Caki2 (cell line): ENCODE measurements around the gene SORCS2. TPM values are rescaled to one million over a fixed set of nuclear protein-coding genes. Genes with fewer than 3 reads are reported as not detected.
"Not testable (repeated sequence)": the region's sequence is repeated elsewhere in the genome, so short reads cannot be mapped to it uniquely, and the experiment has no call there.

ENCODE experiments used
- DNase-seq: peaks from one replicate; pipeline ENCODE4 v3.0.0-alpha.2; 2015; ENCODE audit warnings: low read depth
- in situ Hi-C: cut with HindIII; loops from 2 replicates; pipeline ENCODE4 v1.10.0; 2016; ENCODE audit warnings: low sequenced_read_pairs, low pct_unique_long_range_greater_than_20kb, mixed read lengths
- total RNA-seq: library from RNA; depleted of rRNA; stranded (reverse); fragments of >200 nt; shearing (Covaris generic); gene quantifications from 2 replicates; pipeline ENCODE4 v1.2.3, GENCODE V29; 2014; ENCODE audit warnings: low replicate concordance

The SORCS2 gene
- total RNA-seq, 1 experiment from 2014 or later, result 1.4 TPM

DNA sequence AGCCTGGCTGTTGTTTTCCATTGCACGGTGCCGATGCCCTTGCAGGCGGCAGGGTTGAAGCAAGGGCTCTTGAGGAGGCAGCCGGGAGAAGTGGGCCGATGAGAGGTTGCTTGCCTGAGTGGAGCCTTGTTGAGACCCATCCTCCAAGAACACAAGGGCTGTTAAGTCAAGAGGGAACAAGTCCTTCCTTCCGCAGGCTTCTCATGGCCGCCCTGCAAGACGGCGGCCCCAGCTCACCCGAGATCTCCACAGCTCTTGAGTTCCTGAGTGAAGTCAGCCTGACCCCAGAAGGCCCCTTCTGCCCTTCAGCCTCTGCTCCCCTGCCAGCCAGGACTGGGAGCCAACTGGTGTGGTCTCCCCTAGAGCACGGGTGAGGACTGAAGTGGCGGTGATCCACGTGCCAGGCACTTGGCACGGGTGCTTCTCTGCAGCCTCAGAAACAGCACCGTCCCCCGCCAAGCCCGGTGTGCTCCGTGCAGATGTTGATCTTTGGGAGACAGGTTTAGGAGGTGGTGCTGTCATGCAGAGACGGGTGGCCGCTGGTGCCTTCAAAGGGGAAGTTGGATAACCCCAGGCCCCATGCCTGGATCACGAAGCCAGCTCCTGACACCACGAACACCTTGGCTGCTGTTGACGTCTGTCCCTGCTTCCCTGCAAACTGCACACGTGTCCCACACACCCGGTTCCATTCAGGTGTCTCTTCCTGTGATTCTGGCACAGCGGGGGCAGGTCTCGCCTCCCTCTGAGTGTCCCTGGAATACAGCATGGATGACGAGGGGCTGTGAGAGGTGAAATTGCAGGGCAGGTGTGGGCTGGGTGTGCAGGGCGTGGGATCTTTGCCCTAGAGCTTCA, 406.8 kb downstream of the SORCS2 start:
- in situ Hi-C loops, result no loop called here
- no peak for DNase-seq

DNA sequence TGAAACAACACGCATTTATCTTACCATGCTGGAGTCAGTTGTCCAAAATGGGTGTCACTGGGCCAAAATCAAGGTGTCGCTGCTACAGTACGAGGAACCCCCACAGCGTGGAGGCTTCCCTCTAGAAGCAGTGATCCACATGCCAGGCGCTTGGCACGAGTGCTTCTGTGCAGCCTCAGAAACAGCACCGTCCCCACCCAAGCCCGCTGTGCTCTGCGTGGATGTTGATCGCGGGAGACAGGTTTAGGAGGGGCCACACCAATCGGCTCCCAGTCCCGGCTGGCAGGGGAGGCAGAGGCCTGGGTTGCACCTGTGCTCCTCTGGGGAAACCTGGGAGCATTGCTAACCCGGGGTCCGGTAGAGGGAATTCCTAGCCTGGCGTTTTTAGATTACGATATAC, 407.9 kb downstream of the SORCS2 start:
- in situ Hi-C loops, result no loop called here
- no peak for DNase-seq

DNA sequence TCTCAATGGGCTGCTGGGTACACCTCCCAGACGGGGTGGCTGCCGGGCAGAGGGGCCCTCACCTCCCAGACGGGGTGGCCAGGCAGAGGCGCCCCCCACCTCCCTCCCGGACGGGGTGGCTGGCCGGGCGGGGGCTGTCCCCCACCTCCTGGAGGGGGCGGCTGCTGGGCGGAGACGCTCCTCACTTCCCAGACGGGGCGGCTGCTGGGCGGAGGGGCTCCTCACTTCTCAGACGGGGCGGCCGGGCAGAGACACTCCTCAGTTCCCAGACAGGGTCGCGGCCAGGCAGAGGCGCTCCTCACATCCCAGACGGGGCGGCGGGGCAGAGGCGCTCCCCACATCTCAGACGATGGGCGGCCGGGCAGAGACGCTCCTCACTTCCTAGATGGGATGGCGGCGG, 409.8 kb downstream of the SORCS2 start:
- in situ Hi-C loops, DNase-seq: not testable (repeated sequence)

DNA sequence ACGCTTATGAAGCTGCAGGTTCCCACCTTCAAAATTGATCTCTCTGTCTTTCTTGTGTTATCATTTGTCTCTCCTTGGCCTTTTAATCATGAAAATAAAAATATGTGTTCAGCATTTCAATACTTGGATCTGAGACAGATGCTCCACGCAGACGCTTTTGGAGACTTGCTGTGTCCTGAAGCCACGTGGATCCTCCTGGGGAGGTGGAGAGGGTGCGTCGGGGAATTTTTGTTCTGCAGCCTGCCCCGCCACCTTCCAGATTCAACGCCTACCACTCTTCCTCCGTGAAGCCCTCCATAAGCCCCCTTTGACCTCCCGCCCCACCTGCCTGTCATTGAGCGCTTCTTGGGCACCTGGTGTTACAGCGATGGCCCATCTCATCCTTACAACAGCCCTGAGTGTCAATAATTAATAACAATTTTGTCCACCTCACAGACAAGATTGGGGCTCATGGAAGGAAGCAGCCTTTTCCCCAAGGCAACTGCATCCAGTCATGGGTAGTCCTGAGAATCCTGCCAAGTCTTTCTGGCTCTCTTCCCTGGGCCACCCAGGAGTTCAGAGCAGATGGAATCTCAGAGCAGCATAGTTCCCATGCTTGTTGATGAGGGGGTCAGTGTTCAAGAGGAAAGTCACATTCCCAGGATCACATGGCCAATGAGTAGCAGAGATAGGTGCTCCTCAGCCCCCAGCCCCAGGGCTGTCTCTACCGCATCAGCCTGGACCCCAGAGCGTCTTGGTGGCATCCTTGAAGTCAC, 415.0 kb downstream of the SORCS2 start:
- DNase-seq, result no peak
- in situ Hi-C loops, result no loop called here

DNA sequence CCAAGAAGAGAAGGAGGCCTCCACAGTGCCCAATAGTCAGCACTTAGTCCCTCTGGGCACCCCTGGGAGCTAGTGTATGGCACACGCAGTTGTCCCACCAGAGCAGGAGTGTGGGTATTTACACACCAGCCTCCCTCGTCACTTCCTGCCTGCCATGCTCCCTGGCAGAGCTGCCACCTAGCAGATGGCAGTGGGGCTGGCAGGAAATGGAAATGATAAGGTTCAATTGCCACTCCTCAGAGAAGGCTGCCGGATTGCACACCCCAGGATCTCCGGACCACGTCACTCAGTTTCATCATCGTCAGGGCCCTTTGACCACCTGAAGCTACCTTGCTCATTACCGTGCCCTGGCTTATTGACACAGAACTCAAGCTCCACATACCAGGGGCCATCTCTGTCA, 415.7 kb downstream of the SORCS2 start:
- no peak for DNase-seq
- in situ Hi-C loops, result no loop called here

DNA sequence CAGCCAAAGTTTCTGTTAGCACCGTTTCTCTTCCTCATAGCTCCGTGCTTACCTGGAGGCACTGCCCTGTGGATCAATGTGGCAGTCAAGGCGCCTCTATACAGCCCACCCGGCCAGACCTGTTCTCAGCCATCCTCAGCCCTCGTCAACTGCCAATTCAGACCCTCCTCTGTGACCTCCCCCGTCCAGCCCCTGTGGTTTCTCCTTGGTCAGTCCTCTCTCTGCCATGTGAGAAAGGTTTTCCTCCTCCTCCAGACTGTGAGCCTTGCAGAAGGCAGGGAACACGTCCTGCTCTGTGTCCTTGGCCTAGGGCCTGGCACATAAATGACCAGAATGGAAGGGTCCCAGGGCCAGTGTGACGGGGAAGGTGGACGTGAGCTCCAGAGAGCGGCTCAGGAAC, 417.0 kb downstream of the SORCS2 start:
- no peak for DNase-seq
- in situ Hi-C loops, result no loop called here

DNA sequence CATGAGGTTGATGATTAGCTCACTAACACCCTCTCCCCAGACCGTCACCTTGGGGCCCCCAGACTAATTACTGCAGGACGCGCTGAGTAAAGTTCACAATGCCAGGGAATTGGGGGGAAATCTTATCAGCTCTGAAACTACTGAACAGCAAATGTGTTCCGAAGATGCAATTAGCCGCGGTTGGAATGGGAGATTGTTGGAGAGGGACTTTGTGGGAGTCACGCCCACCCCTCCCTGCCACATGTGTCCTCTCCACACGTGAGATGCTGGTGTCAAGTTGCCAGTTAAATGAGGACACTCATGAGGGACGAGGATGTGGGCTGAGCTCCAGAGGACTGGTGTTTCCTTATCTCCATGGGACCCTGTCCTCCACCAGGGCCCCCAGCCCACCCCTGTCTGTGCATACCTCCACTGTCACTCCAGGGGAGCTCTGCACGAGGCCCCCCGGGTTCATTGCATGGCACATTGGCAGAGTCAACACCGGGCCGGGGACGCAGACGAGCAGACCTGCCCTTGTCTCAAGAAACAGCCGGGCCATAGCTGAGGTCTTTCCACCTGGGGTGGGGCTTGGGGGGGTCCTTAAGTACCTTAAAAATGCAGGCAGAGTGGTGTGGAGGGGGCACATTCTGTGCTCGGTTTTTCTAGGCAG, 417.8 kb downstream of the SORCS2 start:
- in situ Hi-C loops, result no loop called here
- DNase-seq, result no peak

DNA sequence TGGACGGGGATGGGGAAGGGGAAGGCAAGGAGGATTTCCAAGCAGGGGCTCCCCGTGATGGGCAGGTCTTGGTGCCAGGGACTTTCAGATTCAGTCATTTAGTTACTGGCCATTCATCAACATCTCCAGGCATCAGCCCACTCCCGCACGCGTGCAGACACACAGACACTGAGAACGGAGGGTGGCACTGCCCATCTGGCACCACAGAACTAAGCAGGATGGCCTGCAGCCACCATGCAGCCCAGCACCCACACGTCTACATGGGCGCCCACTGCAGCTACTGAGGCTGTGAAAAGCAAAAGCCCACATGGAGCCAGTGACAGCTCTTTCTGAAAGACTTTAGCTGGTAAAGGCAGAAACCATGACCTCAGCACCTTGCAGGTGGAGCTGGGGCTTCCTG, 418.5 kb downstream of the SORCS2 start:
- in situ Hi-C loops, result no loop called here
- DNase-seq, result no peak

DNA sequence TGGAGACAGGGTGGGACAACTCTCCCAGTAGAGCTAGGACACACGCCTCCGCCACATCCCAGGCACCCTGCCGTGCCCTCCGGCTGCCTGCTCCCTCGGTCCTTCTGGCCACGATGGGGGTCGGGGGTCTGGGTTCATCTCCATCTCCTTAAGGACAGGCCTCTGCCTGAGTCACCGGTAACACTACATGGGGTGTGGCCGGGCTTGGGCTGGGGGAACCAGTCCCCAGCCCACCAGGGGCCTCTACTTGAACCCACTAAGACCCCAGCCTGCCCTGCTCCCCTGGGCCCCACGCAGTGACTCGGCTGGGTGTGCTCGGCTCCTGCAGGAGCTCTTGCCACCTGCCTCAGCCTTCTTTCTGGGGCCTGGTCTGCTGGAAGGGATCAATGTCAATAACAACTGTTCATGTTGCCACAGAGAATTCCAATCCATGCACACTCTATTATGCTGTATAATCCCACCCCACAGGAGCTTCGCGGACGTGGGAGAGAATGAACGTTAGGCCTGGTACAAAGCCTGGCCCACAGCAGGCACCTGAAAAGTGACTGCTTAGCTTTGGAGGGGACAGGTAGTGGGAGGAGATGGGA, 420.1 kb downstream of the SORCS2 start:
- no peak for DNase-seq
- in situ Hi-C loops, result no loop called here

DNA sequence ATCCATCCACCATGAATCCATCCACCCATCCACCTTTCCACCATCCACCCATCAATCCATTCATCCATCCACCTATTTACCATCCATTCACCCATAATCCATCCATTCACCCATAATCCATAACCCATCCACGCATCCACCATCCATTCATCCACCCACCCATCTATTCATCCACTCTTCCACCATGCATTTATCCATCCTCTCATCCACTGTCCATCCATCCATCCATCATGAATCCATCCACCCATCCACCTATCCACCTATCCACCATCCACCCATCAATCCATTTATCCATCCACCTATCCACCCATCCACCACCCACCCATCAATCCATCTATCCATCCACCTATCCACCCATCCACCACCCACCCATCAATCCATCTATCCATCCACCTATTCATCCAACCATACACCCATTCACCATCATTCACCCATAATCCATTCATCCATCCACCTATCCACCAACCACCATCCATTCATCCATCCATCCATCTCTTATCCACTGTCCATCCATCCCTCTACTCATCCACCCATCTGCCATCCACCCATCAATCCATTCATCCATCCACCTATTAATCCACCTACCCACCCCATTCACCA, 422.1 kb downstream of the SORCS2 start:
- in situ Hi-C loops, result no loop called here
- no peak for DNase-seq

DNA sequence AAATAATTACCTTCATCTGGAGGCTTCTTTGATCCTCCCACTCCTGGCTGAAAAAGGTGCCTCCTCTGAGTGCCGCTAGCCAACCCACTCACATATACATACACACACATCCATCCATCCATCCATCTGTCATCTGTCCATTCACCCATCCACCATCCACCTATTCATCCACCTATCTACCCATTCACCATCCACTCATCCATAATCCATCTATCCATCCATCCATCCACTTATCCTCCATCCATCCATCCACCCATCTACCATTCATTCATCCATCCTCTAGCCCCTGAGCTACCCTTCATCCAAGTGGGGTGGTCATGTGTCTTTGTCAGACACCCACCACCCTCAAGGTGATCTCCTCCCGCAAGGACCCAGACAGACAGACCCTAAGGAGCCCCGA, 423.9 kb downstream of the SORCS2 start:
- no peak for DNase-seq
- in situ Hi-C loops, result no loop called here

DNA sequence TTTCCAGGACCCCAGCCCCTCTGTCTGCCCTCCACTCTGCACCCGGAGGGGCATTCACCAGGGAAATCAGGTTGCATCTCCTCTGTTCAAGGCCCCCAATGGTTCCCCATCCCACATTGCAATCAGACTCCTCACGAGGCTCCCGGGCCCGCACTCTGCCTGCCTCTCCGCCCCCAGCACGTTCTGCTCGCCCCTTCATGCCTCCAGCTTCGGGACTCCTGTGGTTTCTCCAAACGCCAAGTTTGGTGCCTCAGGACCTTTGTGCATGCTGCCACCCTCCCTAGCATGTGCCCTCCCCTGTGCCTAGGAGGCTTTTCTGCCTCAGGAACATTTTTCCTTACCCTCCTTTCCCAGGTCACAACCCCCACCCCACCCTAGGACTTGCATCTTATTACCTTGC, 426.0 kb downstream of the SORCS2 start:
- in situ Hi-C loops, result no loop called here
- no peak for DNase-seq

DNA sequence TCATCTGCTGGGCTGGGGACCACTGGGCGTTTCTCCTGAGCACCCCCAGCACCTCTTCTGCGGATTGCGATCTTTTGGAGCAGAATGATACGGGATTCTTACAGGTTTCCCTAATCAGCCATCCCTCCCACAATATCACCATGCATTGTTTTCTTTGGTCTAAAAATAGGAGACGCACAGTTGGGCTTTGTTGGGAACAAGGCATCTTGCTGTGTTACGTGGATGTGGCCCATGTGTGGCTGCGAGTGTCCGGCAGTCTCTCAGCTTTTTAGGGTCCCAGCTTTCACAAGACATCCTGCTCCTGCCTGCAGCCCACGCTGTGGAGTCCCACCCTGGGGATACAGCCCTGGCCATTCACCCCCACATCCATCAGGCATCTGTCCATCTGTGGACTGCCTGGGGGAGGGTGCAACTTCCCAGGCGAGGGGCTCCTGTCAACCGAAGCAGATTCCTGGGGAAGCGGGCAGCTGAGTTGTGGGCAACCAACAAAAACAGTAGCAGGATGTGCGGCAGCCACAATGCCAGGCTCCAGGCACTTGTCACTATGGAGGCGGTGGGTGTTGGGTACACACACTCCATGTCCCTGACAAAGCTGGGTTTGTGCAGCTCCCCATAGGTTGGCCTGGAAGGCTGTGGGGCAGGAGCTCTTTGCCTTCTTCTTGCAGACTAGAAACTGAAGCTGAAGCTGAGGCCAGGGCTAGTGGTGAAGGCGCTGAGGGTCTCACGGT, 427.9 kb downstream of the SORCS2 start:
- in situ Hi-C loops, result no loop called here
- no peak for DNase-seq

DNA sequence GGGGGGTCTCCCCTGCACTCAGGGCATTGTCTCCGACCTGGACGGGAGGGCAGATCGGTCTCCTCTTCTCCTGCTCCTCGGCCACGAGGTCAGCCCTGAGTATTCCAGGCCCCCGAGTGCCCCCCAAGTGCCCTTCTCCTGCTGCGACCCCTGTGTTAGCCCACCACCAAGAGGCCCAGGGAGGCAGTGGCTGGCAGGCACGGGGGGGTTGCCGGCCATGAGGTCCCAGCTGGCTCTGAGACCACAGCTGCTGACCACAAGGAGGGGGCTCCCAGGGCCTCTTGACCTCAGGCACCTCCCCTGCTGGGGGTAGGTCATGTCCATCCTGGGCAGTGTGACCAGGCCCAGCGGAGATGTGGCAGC, 428.5 kb downstream of the SORCS2 start:
- DNase-seq, result no peak
- in situ Hi-C loops, result no loop called here

DNA sequence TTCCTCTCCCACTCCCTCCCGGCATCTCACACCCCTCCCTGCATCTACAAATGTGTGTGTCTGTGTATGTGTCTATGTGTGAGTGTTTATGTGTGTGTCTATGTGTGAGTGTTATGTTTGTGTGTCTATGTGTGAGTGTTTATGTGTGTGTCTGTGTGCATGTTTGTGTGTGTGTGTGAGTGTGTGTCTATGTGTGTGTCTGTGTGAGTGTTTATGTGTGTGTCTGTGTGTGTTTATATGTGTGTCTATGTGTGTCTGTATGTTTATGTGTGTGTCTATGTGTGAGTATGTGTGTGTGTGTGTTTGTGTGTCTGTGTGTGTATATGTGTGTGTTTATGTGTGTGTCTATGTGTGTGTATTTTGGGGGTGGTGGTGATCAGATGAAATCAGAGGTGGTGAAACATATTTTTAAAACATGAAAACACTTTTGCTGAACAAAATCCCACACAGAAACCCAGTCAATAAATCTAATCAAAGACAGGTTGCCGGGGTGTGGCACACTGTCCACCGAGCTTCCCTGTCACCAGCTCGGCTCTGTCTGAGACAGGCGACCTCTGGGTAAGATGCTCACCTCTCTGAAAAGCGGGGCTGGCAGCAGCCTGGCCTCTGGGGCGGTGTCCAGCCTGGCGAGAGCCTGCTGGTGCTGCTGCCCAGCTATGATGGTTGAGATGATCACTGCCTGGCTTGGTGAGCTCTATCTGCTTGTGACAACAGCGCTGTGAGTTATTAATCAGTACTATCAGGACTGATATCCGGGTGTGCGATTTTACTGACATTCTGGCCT, 429.1 kb downstream of the SORCS2 start:
- no peak for DNase-seq
- in situ Hi-C loops, result no loop called here

DNA sequence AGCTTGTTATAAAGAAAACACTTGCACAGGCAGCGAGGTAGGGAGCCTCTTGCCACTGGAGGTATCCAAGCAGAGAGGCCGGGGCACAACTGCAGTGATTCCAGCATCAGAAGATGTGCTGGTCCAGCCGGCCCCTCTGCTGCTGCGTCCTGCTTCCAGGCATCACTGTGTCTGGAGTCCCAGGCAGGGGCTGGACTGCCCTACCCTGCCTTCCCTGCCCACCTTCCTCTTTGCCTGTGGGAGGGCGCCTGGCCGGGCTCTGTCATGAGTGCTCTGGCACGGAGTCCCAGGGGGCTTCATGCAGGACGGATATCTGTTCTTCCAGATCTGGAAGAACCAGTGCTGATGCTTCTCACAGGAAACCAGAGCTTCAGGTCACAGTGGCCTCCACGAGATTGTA, 430.0 kb downstream of the SORCS2 start:
- DNase-seq, result no peak
- in situ Hi-C loops, result no loop called here

DNA sequence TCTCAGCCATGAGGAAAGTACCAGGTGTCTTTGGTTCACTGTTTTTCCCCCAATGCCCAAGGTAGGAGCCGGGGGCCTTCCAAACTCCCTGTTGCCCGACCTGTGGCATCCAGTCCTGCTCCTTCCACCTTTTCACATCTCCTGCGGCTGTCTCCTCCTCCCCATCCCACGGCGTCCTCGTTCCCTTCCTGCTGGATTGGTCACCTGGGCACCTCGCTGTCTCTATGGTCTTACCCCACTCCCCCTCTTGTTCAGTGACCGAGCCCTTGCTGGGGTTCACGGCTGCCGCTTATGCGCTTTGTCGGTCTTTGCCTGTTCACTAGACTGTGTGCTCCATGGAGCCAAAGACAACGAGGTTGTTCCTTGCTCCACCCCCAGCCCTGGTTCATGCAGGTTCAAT, 431.1 kb downstream of the SORCS2 start:
- in situ Hi-C loops, result no loop called here
- DNase-seq, result no peak
